ENCODE data around the gene ETV6.
A peak's percentile ranks its signal among the peaks of the same experiment; 100 is the strongest.

The ETV6 gene

GRCh38 chr12:11838403-11838802, 188.9 kb downstream of the ETV6 start:
- Mint-ChIP-seq H3K4me1 (ENCODE audit: low read depth) (peaks cover 70% of the 10 kb centered on the region), H3K27me3 (no peaks in the 10 kb centered on the region), H3K9me3 (no peaks in the 10 kb centered on the region), H3K27ac (peak overlapping the region; percentile 23), H3K4me3 (no peak overlapping the region), H3K36me3 (ENCODE audit: low read depth) (peaks cover 82% of the 10 kb centered on the region)
- no peak for DNase-seq

GRCh38 chr12:11839091-11839641, 189.7 kb downstream of the ETV6 start:
- Mint-ChIP-seq H3K36me3 (ENCODE audit: low read depth) (peaks cover 83% of the 10 kb centered on the region), H3K27me3 (no peaks in the 10 kb centered on the region), H3K27ac (peak overlapping the region; percentile 23), H3K4me3 (no peak overlapping the region), H3K4me1 (ENCODE audit: low read depth) (peaks cover 62% of the 10 kb centered on the region), H3K9me3 (no peaks in the 10 kb centered on the region)
- DNase-seq: no peak

- H3K4me1 Mint-ChIP-seq (ENCODE audit: low read depth): peaks cover 50% of the 10 kb centered on the region
- H3K27ac Mint-ChIP-seq: no peak overlapping the region
- H3K9me3 Mint-ChIP-seq: no peaks in the 10 kb centered on the region
- no peak for DNase-seq
- peaks cover 87% of the 10 kb centered on the region for H3K36me3 Mint-ChIP-seq (ENCODE audit: low read depth)
- no peak overlapping the region for H3K4me3 Mint-ChIP-seq
- no peaks in the 10 kb centered on the region for H3K27me3 Mint-ChIP-seq
Observed at GRCh38 chr12:11840366-11840765, 190.9 kb downstream of the ETV6 start.

GRCh38 chr12:11846488-11846887, 197.0 kb downstream of the ETV6 start:
- Mint-ChIP-seq H3K27me3 (no peaks in the 10 kb centered on the region), H3K27ac (no peak overlapping the region), H3K4me3 (no peak overlapping the region), H3K9me3 (no peaks in the 10 kb centered on the region), H3K4me1 (ENCODE audit: low read depth) (peaks cover 3% of the 10 kb centered on the region), H3K36me3 (ENCODE audit: low read depth) (peaks cover 92% of the 10 kb centered on the region)
- DNase-seq: no peak

- H3K27ac Mint-ChIP-seq: peak overlapping the region; percentile 4
- no peaks in the 10 kb centered on the region for H3K27me3 Mint-ChIP-seq
- no peak for DNase-seq
- H3K4me3 Mint-ChIP-seq: no peak overlapping the region
- no peaks in the 10 kb centered on the region for H3K9me3 Mint-ChIP-seq
- H3K4me1 Mint-ChIP-seq (ENCODE audit: low read depth): no peaks in the 10 kb centered on the region
- peaks cover 95% of the 10 kb centered on the region for H3K36me3 Mint-ChIP-seq (ENCODE audit: low read depth)
Observed at GRCh38 chr12:11847539-11847938, 198.1 kb downstream of the ETV6 start.

- Mint-ChIP-seq H3K36me3 (ENCODE audit: low read depth) (peaks cover 94% of the 10 kb centered on the region), H3K4me1 (ENCODE audit: low read depth) (peaks cover 7% of the 10 kb centered on the region), H3K27me3 (no peaks in the 10 kb centered on the region), H3K27ac (no peak overlapping the region), H3K9me3 (no peaks in the 10 kb centered on the region), H3K4me3 (no peak overlapping the region)
- no peak for DNase-seq
Observed at GRCh38 chr12:11849757-11850504, 200.5 kb downstream of the ETV6 start.

GRCh38 chr12:11853126-11853525, 203.7 kb downstream of the ETV6 start:
- H3K36me3 Mint-ChIP-seq (ENCODE audit: low read depth): peaks cover 93% of the 10 kb centered on the region
- no peak overlapping the region for H3K27ac Mint-ChIP-seq
- peaks cover 25% of the 10 kb centered on the region for H3K4me1 Mint-ChIP-seq (ENCODE audit: low read depth)
- no peaks in the 10 kb centered on the region for H3K9me3 Mint-ChIP-seq
- H3K4me3 Mint-ChIP-seq: no peak overlapping the region
- no peaks in the 10 kb centered on the region for H3K27me3 Mint-ChIP-seq
- no peak for DNase-seq

GRCh38 chr12:11854011-11854499, 204.6 kb downstream of the ETV6 start:
- H3K4me1 Mint-ChIP-seq (ENCODE audit: low read depth): peaks cover 25% of the 10 kb centered on the region
- peaks cover 93% of the 10 kb centered on the region for H3K36me3 Mint-ChIP-seq (ENCODE audit: low read depth)
- no peaks in the 10 kb centered on the region for H3K27me3 Mint-ChIP-seq
- H3K27ac Mint-ChIP-seq: no peak overlapping the region
- no peaks in the 10 kb centered on the region for H3K9me3 Mint-ChIP-seq
- no peak overlapping the region for H3K4me3 Mint-ChIP-seq
- no peak for DNase-seq

GRCh38 chr12:11855983-11856374, 206.5 kb downstream of the ETV6 start:
- no peak for DNase-seq
- Mint-ChIP-seq H3K36me3 (ENCODE audit: low read depth) (peaks cover 94% of the 10 kb centered on the region), H3K4me1 (ENCODE audit: low read depth) (peaks cover 39% of the 10 kb centered on the region), H3K27me3 (no peaks in the 10 kb centered on the region), H3K27ac (no peak overlapping the region), H3K4me3 (no peak overlapping the region), H3K9me3 (no peaks in the 10 kb centered on the region)

- Mint-ChIP-seq H3K27ac (no peak overlapping the region), H3K4me1 (ENCODE audit: low read depth) (peaks cover 44% of the 10 kb centered on the region)
- no peak for DNase-seq
Observed at GRCh38 chr12:11856971-11857370, 207.5 kb downstream of the ETV6 start.

GRCh38 chr12:11859705-11860425, 210.4 kb downstream of the ETV6 start:
- Mint-ChIP-seq H3K27ac (peak overlapping the region; percentile 53), H3K27me3 (no peaks in the 10 kb centered on the region), H3K4me1 (ENCODE audit: low read depth) (peaks cover 56% of the 10 kb centered on the region), H3K9me3 (peaks cover 5% of the 10 kb centered on the region), H3K36me3 (ENCODE audit: low read depth) (peaks cover 95% of the 10 kb centered on the region), H3K4me3 (no peak overlapping the region)
- no peak for DNase-seq

More at GRCh38 chr12:11856971-11857370, 207.5 kb downstream of the ETV6 start:
- H3K27me3 Mint-ChIP-seq: no peaks in the 10 kb centered on the region
- H3K36me3 Mint-ChIP-seq (ENCODE audit: low read depth): peaks cover 94% of the 10 kb centered on the region
- no peaks in the 10 kb centered on the region for H3K9me3 Mint-ChIP-seq
- H3K4me3 Mint-ChIP-seq: no peak overlapping the region

GRCh38 chr12:11861155-11861863, 211.8 kb downstream of the ETV6 start:
- H3K27ac Mint-ChIP-seq: peak overlapping the region; percentile 6
- H3K4me1 Mint-ChIP-seq (ENCODE audit: low read depth): peaks cover 43% of the 10 kb centered on the region
- DNase-seq: no peak
- H3K4me3 Mint-ChIP-seq: no peak overlapping the region
- no peaks in the 10 kb centered on the region for H3K27me3 Mint-ChIP-seq
- H3K36me3 Mint-ChIP-seq (ENCODE audit: low read depth): peaks cover 92% of the 10 kb centered on the region
- H3K9me3 Mint-ChIP-seq: peaks cover 15% of the 10 kb centered on the region

- Mint-ChIP-seq H3K4me1 (ENCODE audit: low read depth) (peaks cover 40% of the 10 kb centered on the region), H3K36me3 (ENCODE audit: low read depth) (peaks cover 92% of the 10 kb centered on the region), H3K27me3 (no peaks in the 10 kb centered on the region), H3K9me3 (peaks cover 17% of the 10 kb centered on the region), H3K27ac (peak overlapping the region; percentile 11), H3K4me3 (no peak overlapping the region)
- DNase-seq: no peak
Observed at GRCh38 chr12:11861864-11862600, 212.6 kb downstream of the ETV6 start.

- H3K4me1 Mint-ChIP-seq (ENCODE audit: low read depth): peaks cover 44% of the 10 kb centered on the region
- H3K9me3 Mint-ChIP-seq: peaks cover 17% of the 10 kb centered on the region
- no peak for DNase-seq
- no peak overlapping the region for H3K4me3 Mint-ChIP-seq
- peaks cover 90% of the 10 kb centered on the region for H3K36me3 Mint-ChIP-seq (ENCODE audit: low read depth)
- H3K27me3 Mint-ChIP-seq: no peaks in the 10 kb centered on the region
- peak overlapping the region; percentile 11 for H3K27ac Mint-ChIP-seq
Observed at GRCh38 chr12:11862798-11863197, 213.3 kb downstream of the ETV6 start.
